ENCODE measurements around the gene RASA2.
A peak's percentile ranks its signal among the peaks of the same experiment; 100 is the strongest.
"Not testable (repeated sequence)": the region's sequence is repeated elsewhere in the genome, so short reads cannot be mapped to it uniquely, and the experiment has no call there.

The RASA2 gene

GRCh38 chr3:141498598-141499223, 11.9 kb downstream of the RASA2 start:
- DNase-seq (ENCODE audit: low spot score): no peak

DNA sequence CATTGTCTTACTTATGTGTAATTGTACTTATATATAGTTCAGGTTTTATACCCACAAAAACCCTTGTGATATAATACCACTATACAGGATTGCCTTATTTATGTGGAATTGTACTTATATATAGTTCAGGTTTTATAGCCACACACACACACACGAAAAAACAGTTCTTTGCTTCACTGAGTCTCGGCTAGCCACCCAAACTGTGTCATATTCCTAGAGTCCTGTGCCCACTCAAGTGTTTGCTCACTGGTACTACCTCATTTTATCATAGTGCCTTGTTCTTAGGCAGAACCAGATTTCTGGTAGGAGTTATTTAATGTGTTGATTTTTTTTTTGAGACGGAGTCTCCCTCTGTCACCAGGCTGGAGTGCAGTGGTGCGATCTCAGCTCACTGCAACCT, 12.5 kb downstream of the RASA2 start:
- DNase-seq (ENCODE audit: low spot score): no peak

- no peak for DNase-seq (ENCODE audit: low spot score)
These were observed 13.1 kb downstream of the RASA2 start for GRCh38 chr3:141499965-141500364.

- no peak for DNase-seq (ENCODE audit: low spot score)
These were observed 13.6 kb downstream of the RASA2 start for GRCh38 chr3:141500397-141500796.

DNA sequence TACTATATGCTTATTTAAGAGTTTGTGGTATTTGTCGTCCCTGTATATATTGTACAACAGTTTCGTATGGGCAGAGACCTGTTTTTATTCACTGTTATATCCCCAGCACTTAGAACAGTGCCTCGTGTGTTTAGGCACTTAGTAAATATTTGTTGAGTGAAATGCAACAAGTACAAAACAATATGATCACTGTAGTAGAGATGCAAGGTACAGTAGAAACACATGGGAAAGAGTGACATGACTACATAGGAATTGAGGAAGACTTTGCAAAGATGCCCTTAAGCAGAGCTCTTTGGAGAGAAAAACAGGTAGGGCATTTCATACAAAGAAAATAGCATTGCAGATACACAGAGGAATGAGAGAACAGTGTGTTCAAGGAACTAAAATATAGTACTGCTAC, 18.3 kb downstream of the RASA2 start:
- no peak for DNase-seq (ENCODE audit: low spot score)

DNA sequence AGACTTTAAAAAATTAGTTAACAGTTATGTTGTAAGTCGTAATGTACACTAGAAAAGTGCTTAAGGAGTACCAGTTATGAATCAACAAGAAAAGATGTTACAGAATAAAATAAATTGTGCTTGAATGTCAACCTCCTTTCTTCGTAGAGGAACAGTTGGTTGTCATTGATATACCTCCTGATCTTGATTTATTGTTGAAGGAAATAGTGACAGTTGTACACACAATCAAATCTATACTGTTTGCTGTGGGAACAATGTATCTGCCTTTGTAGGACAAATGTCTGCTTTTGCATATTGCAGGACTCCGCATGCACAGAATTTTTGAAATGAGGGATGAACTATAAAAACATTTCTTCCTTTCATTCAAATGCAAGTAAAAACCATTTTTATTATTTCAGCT, 19.2 kb downstream of the RASA2 start:
- no peak for DNase-seq (ENCODE audit: low spot score)

- no peak for DNase-seq (ENCODE audit: low spot score)
These were observed 20.7 kb downstream of the RASA2 start for GRCh38 chr3:141507392-141508066.

DNA sequence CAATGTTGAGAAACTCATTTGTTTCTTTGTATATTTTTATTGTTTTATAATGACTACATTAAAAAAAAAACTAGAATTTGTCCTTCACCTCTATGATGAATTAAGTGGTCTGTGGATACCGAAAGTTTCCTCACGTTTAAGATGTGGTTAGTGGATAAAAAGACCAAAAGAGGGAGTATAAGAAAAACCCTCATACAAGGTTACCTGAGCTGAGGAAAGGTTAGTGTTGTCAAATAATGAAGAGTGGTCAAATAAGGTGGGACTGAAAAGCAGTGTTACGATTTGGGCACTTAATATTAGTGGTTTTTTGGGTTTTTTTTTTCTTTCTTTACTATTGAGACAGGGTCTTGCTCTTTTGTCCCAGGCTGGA, 21.2 kb downstream of the RASA2 start:
- no peak for DNase-seq (ENCODE audit: low spot score)

- DNase-seq (ENCODE audit: low spot score): no peak
These were observed 24.5 kb downstream of the RASA2 start for GRCh38 chr3:141511361-141511760.

- DNase-seq (ENCODE audit: low spot score): no peak
These were observed 27.6 kb downstream of the RASA2 start for GRCh38 chr3:141514382-141514781.

GRCh38 chr3:141519587-141519986, 32.8 kb downstream of the RASA2 start:
- DNase-seq (ENCODE audit: low spot score): no peak

DNA sequence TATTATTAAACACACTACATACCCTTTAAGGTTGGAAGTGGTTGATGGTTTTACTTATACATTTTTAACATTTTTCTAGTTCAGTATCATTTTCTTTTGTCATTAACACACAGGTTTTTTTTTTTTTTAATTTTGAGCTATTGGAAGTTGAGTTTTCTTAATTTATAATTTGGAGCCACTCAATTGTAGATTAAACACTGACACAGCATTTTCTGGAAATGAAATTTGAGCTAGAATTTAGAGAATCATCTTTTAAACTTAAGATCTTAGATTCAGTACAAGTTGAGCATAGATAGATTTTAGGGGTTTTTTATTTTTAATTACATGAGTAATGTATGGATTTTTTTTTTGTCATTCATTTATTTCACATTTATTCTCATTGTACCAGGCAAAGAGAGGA, 35.0 kb downstream of the RASA2 start:
- DNase-seq (ENCODE audit: low spot score): no peak

GRCh38 chr3:141523615-141524375, 37.0 kb downstream of the RASA2 start:
- DNase-seq (ENCODE audit: low spot score): no peak

DNA sequence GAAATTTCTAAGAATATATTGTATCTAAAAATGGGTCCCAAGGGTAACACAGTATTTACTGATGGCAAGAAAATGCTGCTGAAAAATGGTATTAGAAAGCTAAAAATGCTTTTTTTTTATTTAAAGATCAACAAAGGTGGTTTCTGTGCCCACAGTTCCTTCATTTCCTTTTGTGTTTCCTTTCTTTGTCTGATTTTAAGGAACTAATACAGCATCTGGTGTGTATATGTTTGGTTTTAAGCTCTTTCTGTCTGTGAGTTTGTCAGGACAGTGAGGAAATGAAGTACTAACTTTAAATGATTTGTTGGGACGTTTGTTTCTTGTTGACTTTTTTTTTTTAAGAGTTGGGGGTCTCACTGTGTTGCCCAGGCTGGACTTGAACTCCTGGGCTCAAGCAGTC, 38.2 kb downstream of the RASA2 start:
- no peak for DNase-seq (ENCODE audit: low spot score)

GRCh38 chr3:141525814-141526213, 39.0 kb downstream of the RASA2 start:
- DNase-seq (ENCODE audit: low spot score): no peak

- no peak for DNase-seq (ENCODE audit: low spot score)
These were observed 39.9 kb downstream of the RASA2 start for GRCh38 chr3:141526709-141527108.

- no peak for DNase-seq (ENCODE audit: low spot score)
These were observed 42.0 kb downstream of the RASA2 start for GRCh38 chr3:141528800-141529199.

- DNase-seq (ENCODE audit: low spot score): no peak
These were observed 42.4 kb downstream of the RASA2 start for GRCh38 chr3:141529256-141529655.

GRCh38 chr3:141529717-141530414, 43.0 kb downstream of the RASA2 start:
- DNase-seq (ENCODE audit: low spot score): no peak

- DNase-seq (ENCODE audit: low spot score): peak; percentile 14
These were observed 43.6 kb downstream of the RASA2 start for GRCh38 chr3:141530415-141530768.

DNA sequence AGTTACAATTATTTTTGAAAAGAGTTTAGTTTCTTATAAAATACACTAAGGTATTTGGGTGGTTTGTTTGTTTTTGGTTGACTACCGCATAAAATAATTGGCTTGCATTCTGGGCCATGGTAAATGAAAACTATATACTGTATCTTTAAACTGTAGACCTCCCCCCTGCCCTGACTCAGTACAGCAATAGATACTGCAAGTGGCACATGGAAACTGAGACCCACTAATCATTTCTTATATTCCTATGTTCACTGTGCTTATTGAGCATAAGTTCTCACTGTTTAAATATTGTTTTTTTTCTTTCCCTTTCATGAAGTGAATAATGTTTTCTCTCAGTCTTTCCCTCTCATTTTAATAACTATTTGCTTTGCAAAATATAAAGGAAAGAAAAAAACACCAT, 45.8 kb downstream of the RASA2 start:
- no peak for DNase-seq (ENCODE audit: low spot score)

DNA sequence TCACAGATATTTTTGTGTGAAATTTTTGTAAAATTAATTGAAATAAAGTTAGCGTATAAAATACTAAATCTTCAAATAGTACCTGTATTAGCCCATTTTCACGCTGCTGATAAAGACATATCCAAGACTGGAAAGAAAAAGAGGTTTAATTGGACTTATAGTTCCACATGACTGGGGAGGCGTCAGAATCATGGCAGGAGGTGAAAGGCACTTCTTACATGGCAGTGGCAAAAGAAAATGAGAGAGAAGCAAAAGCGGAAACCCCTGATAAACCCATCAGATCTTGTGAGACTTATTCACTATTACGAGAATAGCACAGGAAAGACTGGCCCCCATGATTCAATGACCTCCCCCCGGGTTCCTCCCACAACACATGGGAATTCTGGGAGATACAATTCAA, 49.2 kb downstream of the RASA2 start:
- DNase-seq (ENCODE audit: low spot score): not testable (repeated sequence)

DNA sequence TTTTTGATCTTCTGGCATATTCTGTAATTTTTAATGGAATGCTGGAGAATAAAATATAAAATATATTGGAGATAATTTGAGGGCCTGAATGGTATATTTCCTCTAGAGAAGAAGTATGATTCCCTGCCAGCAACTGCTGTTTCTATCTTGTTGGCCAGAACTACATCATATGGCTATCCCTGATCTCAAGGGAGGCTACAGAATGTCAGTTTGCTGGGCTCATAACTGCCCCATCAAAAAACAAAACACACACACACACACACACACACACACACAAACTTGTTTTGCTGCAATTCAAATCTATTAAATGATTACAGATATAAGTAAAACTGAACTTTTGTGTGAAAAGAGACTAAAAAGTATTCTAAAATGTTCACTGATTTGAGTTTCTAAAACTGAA, 51.0 kb downstream of the RASA2 start:
- no peak for DNase-seq (ENCODE audit: low spot score)
